PC-3 (cell line): Measurements from ENCODE around the gene POU2F1. TPM values are rescaled to one million over a fixed set of nuclear protein-coding genes. Genes with fewer than 3 reads are reported as not detected.

Experiments
- ATAC-seq: fragments of 200-7000 bp; cut with Tn5 transposase; 2 replicates; pipeline ENCODE4 v1.9.1; 2020; ENCODE audit warnings: mild to moderate bottlenecking, moderate library complexity
- BruUV-seq: library from RNA; stranded (reverse); fragments of 400-500 nt; replicated peaks from 2 replicates; lab custom pipeline; 2021; lab: Mats Ljungman, UMichigan
- CTCF ChIA-PET: fragments of 300-600 bp; sonication (Branson Sonifier 250); formaldehyde crosslinking; loops from one replicate; lab custom pipeline; 2022; ENCODE audit warnings: antibody characterized with exemption; lab: Charles Lee
- POLR2A ChIA-PET: fragments of 300-600 bp; sonication (Branson Sonifier 250); formaldehyde crosslinking; loops from one replicate; lab custom pipeline; 2022; ENCODE audit warnings: antibody characterized with exemption; ENCODE audit not compliant: unreplicated experiment; lab: Charles Lee
- DNase-seq: peaks from one replicate; pipeline ENCODE4 v3.0.0-alpha.2; 2015
- H2AFZ ChIP-seq: fragments of 300-600 bp; sonication (generic); 2 replicates; pipeline ENCODE4 v1.6.0; 2016; ENCODE audit warnings: antibody characterized with exemption, low read length
- H3F3A ChIP-seq: fragments of 300-600 bp; sonication (generic); one replicate; pipeline ENCODE4 v1.6.0; 2017; ENCODE audit warnings: antibody characterized with exemption, low read length, control low read depth, mild to moderate bottlenecking; ENCODE audit not compliant: unreplicated experiment
- H3K27ac ChIP-seq: fragments of 300-600 bp; sonication (generic); 2 replicates; pipeline ENCODE4 v1.5.1; 2016; ENCODE audit warnings: mild to moderate bottlenecking, low read length
- H3K27me3 ChIP-seq: fragments of 300-600 bp; sonication (generic); 2 replicates; pipeline ENCODE4 v1.6.1; 2016; ENCODE audit warnings: low read length, mixed read lengths
- H3K36me3 ChIP-seq: fragments of 300-600 bp; sonication (generic); 2 replicates; pipeline ENCODE4 v1.6.1; 2016; ENCODE audit warnings: low read depth, mixed run types, low read length, mixed read lengths
- H3K4me1 ChIP-seq: fragments of 300-600 bp; sonication (generic); 2 replicates; pipeline ENCODE4 v1.5.1; 2016; ENCODE audit warnings: low read length; ENCODE audit not compliant: insufficient read depth
- H3K4me2 ChIP-seq: fragments of 300-600 bp; sonication (generic); 2 replicates; pipeline ENCODE4 v1.6.0; 2016; ENCODE audit warnings: low read length
- H3K4me3 ChIP-seq: fragments of 300-600 bp; sonication (generic); 2 replicates; pipeline ENCODE4 v1.5.1; 2016; ENCODE audit warnings: mild to moderate bottlenecking, low read length, mixed read lengths
- H3K79me2 ChIP-seq: fragments of 300-600 bp; sonication (generic); 2 replicates; pipeline ENCODE4 v1.6.1; 2017; ENCODE audit warnings: low read length, mixed read lengths
- H3K9ac ChIP-seq: fragments of 300-600 bp; sonication (generic); 2 replicates; pipeline ENCODE4 v1.6.0; 2016; ENCODE audit warnings: mild to moderate bottlenecking, low read length
- H3K9me2 ChIP-seq: fragments of 300-600 bp; sonication (generic); replicated peaks from 2 replicates; pipeline ENCODE4 v1.6.1; 2016; ENCODE audit warnings: mixed run types, low read length, mixed read lengths
- H3K9me3 ChIP-seq: fragments of 300-600 bp; sonication (generic); 2 replicates; pipeline ENCODE4 v1.6.1; 2016; ENCODE audit warnings: low read length, mixed read lengths
- H4K20me1 ChIP-seq: fragments of 300-600 bp; sonication (generic); 2 replicates; pipeline ENCODE4 v1.6.1; 2016; ENCODE audit warnings: low read length, mixed read lengths
- CTCF ChIP-seq: fragments of 300-600 bp; sonication (generic); conservative IDR thresholded peaks from 2 replicates; pipeline ENCODE4 v1.5.1; 2017; ENCODE audit warnings: antibody characterized with exemption, low read depth, mild to moderate bottlenecking, low read length
- EZH2 ChIP-seq: fragments of 300-600 bp; sonication (generic); IDR thresholded peaks from one replicate; pipeline ENCODE4 v1.6.1; 2017; ENCODE audit warnings: antibody characterized with exemption, mild to moderate bottlenecking, low read length; ENCODE audit not compliant: unreplicated experiment
- EZH2phosphoT487 ChIP-seq: fragments of 300-600 bp; sonication (generic); IDR thresholded peaks from 2 replicates; pipeline ENCODE4 v1.6.1; 2018; ENCODE audit warnings: mild to moderate bottlenecking, antibody characterized with exemption, low read length, borderline replicate concordance
- intact Hi-C: fragments of 100-400 bp; cut with micrococcal nuclease; formaldehyde crosslinking; loops from 2 replicates; pipeline ENCODE4 v1.9.0; 2023
- total RNA-seq: library from RNA; depleted of rRNA; stranded (reverse); fragments of >200 nt; gene quantifications from 2 replicates; pipeline ENCODE4 v1.2.3, GENCODE V29; 2014

Gene POU2F1
- total RNA-seq, 1 experiment from 2014 or later, result 8.7 TPM

DNA sequence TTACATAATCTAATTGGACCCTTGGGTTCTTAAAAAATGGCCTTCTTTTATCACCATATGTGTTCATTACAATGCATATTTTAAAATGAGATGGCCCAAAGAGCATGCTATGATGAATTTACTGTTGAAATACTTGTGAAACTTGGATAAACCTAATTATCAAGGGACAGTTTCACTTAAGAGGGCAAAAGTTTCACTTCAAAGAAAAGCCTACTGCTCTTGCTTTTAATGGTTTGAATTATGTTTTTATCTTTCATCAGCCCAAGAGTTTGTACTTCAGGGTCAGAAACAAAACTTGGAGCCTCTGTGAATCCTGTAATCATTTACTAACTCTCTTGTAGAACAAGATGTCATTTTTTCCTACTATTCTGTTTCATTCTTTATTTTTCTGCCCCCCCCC is 32.3 kb downstream of the POU2F1 start:
- H3K4me3 ChIP-seq, result no peak overlapping the region
- H4K20me1 ChIP-seq, result peaks cover 3% of the 10 kb centered on the region; the same call in 1 of the 2 replicates
- no peaks in the 10 kb centered on the region for H3F3A ChIP-seq
- H3K27ac ChIP-seq, result no peak overlapping the region
- TF ChIP-seq CTCF (no peak), EZH2phosphoT487 (no peak)
- ChIA-PET CTCF (no interaction called here), POLR2A (no interaction called here)
- no peaks in the 10 kb centered on the region for H3K9me3 ChIP-seq
- intact Hi-C loops, result no loop called here
- H3K4me2 ChIP-seq, result no peak overlapping the region
- DNase-seq (no peak), ATAC-seq (no peak)
- H3K27me3 ChIP-seq, result no peaks in the 10 kb centered on the region
- no TSS peak for BruUV-seq
- H3K79me2 ChIP-seq, result peaks cover 86% of the 10 kb centered on the region
- no peak overlapping the region for H3K9ac ChIP-seq
- no peaks in the 10 kb centered on the region for H3K36me3 ChIP-seq
- H3K9me2 ChIP-seq, result no peaks in the 10 kb centered on the region
- H3K4me1 ChIP-seq, result no peaks in the 10 kb centered on the region
- no peak overlapping the region for H2AFZ ChIP-seq

- intact Hi-C loops, result no loop called here
- no peak; the same call in 1 of the 2 replicates for ATAC-seq
- no peak for DNase-seq
- no peak overlapping the region for H2AFZ ChIP-seq
- no TSS peak for BruUV-seq
- H3K9me2 ChIP-seq, result no peaks in the 10 kb centered on the region
- H3K9ac ChIP-seq, result no peak overlapping the region
- POLR2A ChIA-PET, result no interaction called here
- H3K79me2 ChIP-seq, result peaks cover 96% of the 10 kb centered on the region
- no peak overlapping the region for H3K27ac ChIP-seq
- H3K4me1 ChIP-seq, result peaks cover 3% of the 10 kb centered on the region; the same call in 1 of the 2 replicates
- no peak overlapping the region for H3K4me2 ChIP-seq
- H3F3A ChIP-seq, result no peaks in the 10 kb centered on the region
- peaks cover 3% of the 10 kb centered on the region; the same call in 1 of the 2 replicates for H4K20me1 ChIP-seq
- TF ChIP-seq EZH2phosphoT487 (no peak), EZH2 (no peak), CTCF (no peak)
- H3K4me3 ChIP-seq, result no peak overlapping the region
- H3K9me3 ChIP-seq, result no peaks in the 10 kb centered on the region
- CTCF ChIA-PET, result interaction anchor here (0.5 kb wide), 1 partner anchor 142 kb away, joined by 14 read pairs; no protein-coding TSS in a partner anchor
- H3K36me3 ChIP-seq, result no peaks in the 10 kb centered on the region
- H3K27me3 ChIP-seq, result no peaks in the 10 kb centered on the region
These were observed 38.2 kb downstream of the POU2F1 start for GRCh38 chr1:167258858-167259257.

DNA sequence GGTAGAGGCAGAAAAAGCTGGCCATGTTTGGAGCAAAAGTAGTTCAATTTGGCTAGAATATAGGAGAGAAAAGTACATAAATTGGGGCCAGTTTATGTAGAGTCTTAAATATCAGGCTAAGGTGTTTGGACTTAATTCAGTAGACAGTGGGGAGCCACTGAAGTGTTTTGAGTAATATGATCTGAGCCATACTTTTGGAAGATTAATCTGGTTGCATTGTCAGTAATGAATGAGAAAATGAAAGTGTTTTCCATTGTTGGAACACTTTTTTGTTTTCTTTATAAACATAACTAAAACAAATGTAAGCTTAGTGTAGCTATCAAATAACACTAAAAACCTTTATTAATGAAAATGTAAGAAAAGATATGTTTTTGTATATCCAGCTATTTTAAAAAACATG is 42.1 kb downstream of the POU2F1 start:
- H3K9ac ChIP-seq, result no peak overlapping the region
- DNase-seq (no peak), ATAC-seq (no peak)
- BruUV-seq, result no TSS peak
- H3K4me3 ChIP-seq, result no peak overlapping the region
- peaks cover 87% of the 10 kb centered on the region for H3K79me2 ChIP-seq
- H3K4me2 ChIP-seq, result no peak overlapping the region
- 0 out of 2 replicates have a peak, but pooled peaks cover 4% of the 10 kb centered on the region for H4K20me1 ChIP-seq
- no peak overlapping the region for H3K27ac ChIP-seq
- H3K4me1 ChIP-seq, result peaks cover 11% of the 10 kb centered on the region
- no peaks in the 10 kb centered on the region for H3K9me3 ChIP-seq
- no peaks in the 10 kb centered on the region for H3K27me3 ChIP-seq
- H3F3A ChIP-seq, result no peaks in the 10 kb centered on the region
- H3K9me2 ChIP-seq, result no peaks in the 10 kb centered on the region
- H3K36me3 ChIP-seq, result no peaks in the 10 kb centered on the region
- TF ChIP-seq CTCF, result no peak
- no peak overlapping the region for H2AFZ ChIP-seq
- CTCF ChIA-PET, result interaction anchor here (1.1 kb wide), 1 partner anchor 42 kb away, joined by 3 read pairs; no protein-coding TSS in a partner anchor
- intact Hi-C loops, result no loop called here
- POLR2A ChIA-PET, result no interaction called here
